SHP77 (cell line): Measurements from ENCODE around the gene UCP2.

ENCODE experiments used
- DNase-seq, 2 experiments: peaks; one replicate each; lab custom pipeline; 2025; lab: John Stamatoyannopoulos, UW

Gene UCP2

DNA sequence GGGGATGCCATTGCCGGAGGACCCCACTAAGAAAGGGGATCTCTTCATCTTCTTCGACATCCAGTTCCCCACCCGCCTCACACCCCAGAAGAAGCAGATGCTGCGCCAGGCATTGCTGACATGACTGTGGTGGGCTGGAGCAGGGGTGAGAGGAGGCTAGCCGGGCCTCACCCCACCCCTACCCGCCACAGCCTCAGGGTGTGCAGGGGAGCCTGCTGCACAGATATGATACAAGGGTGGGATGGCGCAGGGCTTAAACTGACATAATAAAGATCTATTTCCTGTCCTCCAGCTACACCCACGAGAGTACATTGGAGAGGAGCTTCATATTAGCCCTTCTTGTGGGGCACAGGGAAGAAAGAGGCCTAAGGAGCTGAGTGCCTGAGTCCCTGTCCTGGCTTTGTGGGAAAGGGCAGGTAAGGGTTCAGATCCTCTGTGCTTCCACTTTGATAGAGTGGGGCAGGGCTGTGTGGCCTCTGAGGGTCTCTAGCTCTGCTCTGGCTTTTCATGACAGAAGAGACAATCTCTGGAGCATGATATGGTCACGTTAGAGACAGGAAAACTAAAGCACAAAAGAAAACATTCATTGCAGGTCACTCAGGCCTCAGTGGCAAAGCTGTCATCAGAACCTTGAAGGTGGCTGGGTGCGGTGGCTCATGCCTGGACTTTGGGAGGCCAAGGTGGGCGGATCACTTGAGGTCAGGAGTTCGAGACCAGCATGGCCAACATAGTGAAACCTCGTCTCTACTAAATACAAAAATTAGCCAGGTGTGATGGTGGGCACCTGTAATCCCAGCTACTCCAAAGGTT is 12.4 kb downstream of the UCP2 start:
- DNase-seq: no peak

DNA sequence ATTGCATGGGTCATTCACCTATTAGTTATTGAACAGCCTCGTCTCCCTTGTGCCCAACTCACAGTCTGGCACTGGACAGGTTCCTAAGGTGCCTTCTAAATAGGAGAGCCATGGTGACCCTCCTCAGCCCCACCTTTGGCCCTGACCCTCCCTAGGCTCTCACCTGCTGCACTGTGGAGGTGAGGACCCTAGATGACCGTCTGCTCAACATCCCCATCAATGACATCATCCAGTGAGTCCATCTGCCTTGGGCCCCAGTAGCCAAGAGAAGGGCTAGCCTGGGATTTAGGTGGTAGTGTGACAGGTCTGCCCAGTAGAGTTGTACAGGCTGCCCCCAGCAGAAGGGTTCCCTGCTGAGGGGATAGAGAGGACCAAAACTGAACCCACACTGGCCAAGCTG is 13.6 kb downstream of the UCP2 start:
- no peak for DNase-seq

DNA sequence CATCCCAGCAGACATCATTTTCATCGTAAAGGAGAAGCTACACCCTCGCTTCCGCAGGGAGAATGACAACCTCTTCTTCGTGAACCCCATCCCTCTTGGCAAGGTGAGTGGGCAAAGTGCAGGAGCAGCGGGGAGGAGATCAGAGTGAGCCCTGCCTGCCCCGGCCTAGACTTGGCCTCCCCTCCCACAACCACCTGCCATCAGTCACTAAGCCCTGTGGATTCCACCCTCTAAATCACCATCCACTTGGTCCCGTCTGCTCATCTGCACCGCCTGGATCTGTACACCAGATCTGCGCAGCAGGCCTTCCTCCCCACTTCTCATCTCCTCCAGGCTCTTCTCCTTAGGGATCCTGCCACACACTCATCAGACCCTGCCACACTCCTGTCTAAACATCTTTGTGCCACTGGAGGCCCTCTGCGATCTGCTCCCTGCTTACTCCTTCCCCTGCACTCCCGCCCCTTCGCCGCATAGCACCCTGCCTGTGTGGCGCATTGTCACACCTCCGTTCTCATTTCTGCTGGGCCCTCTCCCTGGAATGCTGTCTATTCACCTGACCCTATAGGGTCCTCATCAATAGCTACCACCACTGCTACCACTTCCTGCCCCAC is 14.2 kb downstream of the UCP2 start:
- no peak for DNase-seq

DNA sequence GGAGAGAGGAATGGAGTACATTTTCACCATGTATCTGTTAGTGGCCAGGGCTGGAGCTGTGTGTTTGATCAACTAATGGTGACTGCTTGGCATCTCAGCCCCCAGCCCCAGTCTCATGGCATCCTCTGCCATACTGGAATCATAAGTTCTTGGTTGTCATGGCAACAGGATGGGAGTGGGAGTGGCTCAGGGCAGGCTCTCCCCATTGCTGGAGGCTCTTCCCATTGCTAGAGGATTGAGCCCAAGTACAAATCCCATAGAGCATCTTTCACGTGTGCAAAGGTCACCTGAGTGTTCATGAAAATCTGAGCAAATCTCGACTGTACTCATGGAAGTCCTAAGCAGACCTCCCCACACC is 16.9 kb downstream of the UCP2 start:
- DNase-seq: no peak

DNA sequence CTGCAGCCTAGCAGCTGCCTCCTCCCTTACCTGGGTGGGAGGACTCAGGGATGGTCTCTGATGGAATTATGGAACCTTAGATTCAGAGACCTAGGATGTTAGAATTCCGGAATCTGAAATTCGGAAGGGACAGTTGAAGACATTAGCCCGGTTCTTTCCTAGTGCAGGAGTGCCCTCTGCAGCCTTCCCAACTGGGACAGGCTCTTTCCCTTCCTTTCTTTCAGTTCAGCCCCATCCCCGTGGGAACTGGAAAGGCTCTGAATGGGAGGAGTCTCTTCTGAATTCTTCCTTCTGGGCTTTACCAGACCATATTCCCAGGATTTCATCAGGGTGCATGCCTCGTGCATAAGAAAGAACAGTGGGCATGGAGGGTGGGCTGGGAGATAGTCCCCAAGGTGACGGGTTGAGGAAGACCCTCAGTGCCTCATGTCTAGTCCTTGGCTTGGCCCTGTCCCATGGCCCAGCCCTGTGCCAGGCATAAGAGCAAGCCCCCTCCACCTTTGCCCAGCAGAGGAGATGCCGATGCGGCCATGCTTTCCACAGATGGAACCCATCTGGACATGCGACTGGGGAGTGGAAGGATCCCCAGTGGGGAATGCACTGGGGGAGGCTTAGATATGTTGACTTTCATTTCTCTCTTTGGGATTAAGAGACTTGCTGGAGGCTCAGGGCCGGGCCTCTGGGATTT is 17.4 kb downstream of the UCP2 start:
- no peak for DNase-seq

DNA sequence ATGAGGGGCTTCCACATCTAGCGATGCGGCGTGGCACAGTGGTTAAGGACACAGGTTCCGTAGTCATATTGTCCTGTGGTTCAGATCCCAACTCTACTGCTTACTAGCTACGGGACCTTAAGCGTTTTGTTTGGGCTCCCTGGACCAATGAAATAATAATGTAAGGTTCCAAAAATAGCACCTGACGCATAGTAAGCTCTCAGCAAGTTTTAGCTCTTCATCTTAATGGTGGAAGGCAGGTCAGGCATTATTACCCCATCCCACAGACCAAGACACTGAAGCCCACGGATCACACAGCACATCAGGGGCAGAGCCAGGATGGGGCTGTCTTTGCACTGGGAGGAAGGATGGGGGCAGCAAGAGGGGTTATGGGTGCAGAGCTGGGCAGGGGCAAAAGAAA is 18.8 kb downstream of the UCP2 start:
- DNase-seq: no peak

DNA sequence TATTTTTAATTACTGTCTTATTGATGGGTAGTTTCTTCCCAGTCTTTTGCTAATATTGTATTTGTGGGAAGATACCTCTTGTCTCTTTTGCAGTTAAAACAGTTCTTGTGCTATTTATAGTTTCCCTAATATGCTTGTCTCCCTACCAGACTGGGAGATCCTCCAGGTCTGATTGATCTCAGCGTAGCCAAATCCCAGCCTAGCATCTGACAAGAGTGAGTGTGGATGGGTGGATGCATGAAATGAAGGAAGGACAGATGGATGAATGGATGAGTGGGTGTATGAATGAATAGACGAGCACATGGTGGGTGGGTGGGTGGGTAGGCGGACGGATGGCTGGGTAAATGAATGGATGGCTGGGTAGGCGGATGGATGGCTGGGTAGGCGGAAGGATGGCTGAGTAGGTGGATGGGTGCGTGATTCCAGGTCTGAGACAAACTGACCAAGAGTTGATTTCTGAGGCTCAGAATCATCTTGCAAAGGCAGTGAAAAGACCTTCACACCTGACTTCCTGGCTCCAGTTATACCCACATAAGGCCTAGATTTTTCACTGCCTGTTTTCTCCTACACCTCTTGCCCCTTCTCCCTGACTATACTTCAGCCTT is 20.4 kb downstream of the UCP2 start:
- DNase-seq: no peak

DNA sequence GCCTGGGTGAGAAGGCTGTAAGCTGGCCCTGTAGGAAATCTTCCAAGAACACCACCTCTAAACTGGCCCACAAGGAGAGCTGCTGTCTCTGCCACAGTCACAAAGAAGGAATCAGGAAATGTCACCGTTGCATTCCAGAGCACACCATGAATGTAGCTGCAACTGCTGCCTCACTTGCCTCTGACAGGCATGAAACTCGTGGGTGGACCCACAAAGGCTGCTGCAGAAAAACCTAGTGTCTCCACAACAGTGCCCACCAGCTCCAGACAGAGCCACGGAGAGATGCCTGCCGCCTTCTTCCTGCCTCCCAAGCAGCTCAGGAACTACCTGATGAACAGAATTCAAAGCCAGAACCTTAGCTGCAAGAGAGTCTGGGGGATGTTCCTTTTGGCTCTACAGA is 21.3 kb downstream of the UCP2 start:
- DNase-seq: no peak

DNA sequence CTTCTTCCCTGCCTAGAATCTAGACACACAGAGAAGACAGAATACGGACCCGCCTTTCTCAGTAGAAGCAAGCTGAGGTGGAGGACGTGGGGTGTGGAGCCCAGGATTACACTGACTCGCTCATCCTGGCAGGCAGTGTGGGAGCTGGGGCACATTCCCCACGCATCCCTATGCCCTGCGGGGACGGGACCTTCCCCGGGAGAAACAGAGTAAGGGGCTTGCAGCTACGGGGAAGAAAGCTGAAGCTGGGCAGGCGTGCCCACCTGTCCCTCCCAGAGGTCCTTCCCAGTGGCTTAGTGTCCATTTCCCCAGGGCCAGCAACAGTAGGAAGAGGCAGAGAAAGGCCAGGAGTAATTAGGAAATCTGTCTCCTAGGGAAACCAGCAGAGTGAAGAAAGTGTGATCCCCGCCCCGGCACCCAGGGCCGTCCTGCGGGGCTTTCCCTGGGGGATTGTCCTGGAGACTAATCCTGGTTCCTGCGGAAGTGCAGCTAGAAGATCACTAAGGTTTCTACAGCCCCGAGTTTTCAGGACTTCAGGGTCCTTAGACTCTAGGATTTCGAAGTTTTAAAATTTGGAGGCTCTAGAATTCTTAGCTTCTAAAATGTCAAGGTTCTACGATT is 24.0 kb downstream of the UCP2 start:
- no peak for DNase-seq

DNA sequence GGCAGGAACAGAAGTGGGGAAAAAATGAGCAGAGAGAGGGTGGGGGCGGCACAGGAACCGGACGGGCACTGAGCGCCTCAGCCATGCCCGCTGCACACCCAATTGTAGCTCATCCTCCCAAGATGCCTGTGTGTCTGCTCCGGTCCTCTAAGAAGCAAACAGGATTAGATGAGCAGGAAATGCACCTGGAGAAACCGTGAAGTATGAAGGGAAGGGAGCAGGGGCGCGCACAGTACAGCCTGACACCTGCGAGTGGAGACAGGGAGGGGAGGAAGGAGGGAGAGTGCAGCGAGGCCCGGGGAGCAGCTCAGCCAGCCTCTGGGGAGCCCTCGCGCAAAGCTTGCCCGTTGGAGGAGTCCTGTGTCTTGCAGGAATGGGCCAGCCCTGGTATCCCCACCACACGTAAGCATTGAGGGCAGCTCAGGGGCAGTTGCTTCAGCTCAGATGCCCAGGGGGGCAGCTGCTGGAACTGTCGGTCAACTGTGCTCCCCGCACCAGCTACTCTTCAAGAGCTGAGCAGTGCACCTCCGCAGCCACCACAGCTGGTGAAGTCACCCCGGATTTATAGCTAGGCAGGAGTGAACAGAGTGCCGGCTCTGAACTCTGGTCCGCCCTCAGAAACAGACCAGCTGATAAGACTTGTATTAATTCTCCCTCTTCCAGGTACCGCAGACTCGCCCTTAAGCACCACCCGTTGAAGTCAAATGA is 24.8 kb downstream of the UCP2 start:
- DNase-seq: no peak

DNA sequence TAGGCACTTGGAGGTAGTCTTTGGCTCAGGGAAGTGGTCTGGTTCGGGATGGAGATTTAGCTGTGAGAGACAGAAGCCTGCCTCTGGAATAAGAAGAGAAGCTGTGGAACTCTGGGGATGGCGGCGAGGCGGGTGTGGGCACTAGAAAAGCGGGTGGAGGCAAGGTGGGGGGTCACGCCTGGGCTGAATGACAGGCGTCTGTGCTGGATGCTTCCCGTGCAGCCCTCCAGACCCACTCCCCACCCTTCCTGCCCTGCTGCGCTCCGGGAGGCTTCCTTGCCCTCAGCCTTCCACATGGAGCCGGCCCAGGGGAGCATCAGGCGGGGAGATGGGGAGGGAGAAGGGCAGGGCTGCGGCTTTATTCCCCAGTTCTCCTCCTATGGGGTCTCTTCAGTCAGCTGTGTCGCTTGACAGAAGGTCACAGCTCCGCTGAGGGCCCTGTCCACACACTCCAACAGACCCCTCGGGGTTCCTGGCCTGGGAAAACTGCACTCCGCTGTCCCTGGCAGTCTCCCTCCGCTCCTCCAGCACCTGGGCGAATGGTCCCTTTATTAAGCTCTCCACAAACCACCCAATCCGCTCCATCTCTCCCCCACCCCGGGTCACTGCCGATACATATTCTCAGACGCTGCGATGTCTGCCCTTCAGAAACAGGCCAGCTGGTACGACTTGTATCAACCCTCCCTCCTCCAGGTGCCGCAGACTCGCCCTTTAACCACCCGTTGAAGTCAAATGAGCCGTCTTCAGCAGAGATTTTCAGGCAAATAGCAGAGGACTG is 25.6 kb downstream of the UCP2 start:
- DNase-seq: no peak

DNA sequence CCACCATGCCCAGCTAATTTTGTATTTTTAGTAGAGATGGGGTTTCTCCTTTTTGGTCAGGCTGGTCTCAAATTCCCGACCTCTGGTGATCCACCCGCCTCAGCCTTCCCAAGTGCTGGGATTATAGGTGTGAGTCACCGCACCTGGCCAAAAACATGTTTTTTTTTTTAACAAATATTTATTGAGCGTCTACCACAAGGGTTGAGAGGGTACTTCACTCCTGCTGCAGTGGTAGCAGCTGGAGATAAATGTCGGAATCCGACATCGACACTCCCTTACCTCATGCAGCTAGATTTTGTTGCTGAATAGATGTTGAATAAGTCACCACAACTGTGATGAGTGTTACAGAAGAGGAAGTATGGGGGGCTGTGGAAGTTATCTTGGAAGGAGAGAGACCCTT is 30.8 kb downstream of the UCP2 start:
- peak; percentile 71 to 76 for DNase-seq

DNA sequence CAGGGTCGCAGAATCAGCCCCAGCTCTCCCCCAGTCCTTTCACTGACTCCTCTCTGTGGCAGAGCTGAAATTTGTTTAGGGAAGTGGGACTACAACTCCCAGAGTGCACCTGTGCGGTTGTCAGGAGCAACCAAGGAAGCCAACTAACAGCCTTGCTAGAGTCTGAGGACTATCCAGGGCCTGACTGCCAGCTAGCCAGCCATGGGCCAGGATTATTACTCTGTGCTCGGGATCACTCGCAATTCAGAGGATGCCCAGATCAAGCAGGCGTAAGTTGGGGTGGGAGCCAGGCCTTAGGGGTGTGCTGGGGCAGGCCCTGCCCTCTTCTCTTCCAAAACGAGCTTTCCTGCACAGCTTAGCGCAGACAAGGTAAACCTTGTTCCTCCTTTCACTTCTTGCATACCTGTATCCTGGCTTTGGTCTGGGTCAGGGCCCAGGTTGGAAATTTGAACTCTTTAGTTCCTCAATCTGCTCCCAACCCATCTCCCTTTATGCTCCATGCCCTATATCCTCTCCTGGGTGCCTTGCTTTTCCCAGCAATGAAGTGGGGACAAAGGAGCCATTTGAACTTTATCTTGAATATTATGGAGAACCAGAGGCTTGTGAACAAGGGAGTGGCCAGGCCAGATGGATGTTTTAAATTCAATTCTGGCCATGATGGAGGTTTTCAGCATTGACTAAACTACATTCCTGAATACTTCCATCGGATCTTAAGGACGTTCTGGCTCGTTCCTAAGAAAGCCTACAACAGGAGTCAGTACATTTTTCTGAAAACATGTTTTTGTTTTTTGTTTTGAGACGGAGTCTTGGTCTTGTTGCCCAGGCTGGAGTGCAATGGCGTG is 31.6 kb downstream of the UCP2 start, which contains the start of gene DNAJB13:
Gene DNAJB13 (plus strand): TSS at position 158 of the 842 bp plus-strand sequence. CDS start 44 bp downstream, at position 202.
- peak; percentile 91 to 92 for DNase-seq

DNA sequence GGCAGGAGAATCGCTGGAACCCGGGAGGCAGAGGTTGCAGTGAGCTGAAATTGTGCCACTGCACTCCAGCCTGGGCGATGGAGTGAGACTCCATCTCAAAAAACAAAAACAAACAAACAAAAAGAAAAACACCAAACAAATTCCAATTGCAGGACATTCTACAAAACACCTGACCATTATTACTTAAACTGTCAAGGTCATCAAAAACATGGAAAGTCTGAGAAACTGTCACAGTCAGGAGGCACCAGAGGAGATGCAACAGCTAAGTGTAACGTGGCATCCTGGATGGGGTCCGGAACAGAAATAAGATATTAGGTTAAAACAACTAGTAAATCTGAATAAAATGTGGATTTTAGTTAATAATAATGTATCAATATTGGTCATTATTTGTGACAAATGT is 32.7 kb downstream of the UCP2 start:
- no peak for DNase-seq

DNA sequence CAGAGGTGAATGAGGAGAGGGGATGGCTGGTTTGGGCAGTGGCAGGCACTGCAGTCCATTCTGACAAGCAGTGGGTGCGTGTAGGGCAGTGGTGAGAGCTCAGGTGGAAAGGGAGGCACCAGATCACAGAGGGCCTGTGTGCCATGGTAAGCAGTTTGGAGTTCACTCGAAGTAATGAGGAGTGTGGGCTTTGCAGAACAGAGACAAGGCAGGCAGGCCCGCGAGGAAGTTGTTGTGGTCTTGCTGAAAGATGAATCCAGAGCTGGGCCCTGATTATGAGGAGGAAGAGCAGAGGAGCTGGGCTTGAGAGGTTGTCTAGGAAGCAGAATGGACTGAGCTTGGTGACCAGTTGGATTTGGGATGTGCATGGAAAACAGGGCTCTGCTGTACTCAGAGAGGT is 33.4 kb downstream of the UCP2 start:
- DNase-seq: no peak

DNA sequence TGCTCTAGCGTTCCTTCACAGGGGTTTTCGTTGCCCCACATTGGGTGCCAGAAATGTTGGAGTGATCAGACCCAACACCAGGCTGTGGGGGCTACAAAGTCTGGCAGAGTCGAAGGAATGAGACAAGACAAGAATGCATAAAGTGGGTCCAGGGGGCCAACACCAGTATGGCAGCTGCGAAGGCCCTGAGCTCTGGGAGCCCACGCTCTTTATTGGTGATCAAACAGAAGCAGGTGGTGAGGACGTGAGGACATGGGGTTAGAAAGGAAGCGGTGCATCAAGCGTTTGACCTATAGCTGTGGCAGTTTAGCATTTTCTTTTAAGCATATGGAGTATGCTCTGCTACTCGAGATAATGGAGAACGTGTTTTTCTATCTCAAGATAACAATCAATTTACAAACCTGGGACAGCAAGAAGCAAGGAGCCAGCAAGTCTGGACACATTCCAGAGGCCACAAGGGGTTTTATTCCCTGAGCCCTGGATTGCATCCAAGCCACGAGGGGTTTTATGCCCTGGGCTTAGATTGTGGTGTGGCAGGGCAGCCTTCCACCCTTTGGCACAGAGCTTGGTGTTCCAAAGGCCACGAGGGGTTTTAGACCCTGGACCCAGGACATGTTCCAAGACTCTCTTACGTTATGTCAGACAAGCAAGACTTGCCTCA is 35.7 kb downstream of the UCP2 start:
- peak; percentile 50 to 60 for DNase-seq

DNA sequence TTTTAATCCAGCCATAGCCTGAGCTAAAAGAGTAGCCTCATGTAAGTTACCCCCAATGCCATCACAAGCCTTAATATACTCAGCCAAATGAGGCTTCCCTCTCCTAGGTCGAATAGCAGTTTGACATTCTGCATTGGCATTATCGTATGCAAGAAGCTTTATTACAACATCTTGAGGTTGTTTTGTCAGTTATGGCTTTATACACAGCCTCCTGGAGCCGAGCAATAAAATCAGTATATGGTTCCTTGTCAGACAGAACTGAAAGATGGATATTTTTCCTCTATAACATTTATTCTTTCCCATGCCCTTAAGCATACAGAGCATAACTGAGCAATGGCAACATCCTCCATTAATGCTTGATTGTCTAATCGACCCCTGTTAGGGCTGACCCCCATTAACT is 37.2 kb downstream of the UCP2 start:
- no peak for DNase-seq

DNA sequence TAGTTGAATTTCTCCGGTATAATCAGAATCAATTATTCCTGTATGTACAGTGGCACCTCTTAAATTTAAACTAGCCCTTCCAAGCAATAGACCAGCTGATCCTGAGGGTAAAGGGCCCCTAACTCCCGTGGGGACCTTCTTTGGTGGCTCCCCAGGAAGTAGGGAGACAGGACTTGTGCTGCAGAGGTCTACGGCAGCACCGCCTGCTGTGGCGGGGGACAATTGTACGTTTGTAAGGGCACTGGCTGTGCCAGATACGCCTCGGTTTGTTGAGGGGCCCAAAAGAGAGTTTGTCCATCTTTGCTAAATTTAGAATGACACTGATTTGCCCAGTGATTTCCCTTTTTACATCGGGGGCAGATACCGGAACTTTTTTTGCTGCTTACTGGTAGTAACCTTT is 37.7 kb downstream of the UCP2 start:
- no peak for DNase-seq

DNA sequence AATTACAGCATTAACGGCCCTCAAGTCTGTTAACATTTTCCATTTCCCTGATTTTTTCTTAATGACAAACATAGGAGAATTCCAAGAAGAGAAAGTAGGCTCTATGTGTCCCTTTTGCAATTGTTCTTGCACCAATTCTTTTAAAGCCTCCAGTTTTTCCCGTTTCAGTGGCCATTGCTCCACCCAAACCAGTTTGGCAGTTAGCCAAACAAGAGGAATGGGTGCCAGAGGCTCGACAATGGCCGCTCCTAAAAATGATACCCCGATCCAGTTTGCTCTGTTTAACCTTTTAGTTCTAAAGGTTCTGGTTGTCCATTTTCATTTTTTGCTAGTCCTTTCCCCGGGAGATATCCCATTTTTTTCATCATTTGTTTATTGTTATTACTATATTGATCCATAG is 38.6 kb downstream of the UCP2 start:
- no peak for DNase-seq
